Erythroblast (primary cell): ENCODE results near the gene CA12.

Experiments used
- GATA1 ChIP-seq: IDR thresholded peaks from 2 replicates; pipeline ENCODE4 v1.6.1; 2011; ENCODE audit warnings: low read depth, mild to moderate bottlenecking, control low read depth, low read length, moderate library complexity
- POLR2A ChIP-seq: IDR thresholded peaks from 2 replicates; pipeline ENCODE4 v1.6.1; 2011; ENCODE audit warnings: mild to moderate bottlenecking, low read length

GRCh38 chr15:63379492-63380150 lies 2.0 kb downstream of the CA12 start:
- TF ChIP-seq POLR2A (no peak), GATA1 (no peak)
